ENCODE results near the gene CCBE1.

CCBE1 gene

DNA sequence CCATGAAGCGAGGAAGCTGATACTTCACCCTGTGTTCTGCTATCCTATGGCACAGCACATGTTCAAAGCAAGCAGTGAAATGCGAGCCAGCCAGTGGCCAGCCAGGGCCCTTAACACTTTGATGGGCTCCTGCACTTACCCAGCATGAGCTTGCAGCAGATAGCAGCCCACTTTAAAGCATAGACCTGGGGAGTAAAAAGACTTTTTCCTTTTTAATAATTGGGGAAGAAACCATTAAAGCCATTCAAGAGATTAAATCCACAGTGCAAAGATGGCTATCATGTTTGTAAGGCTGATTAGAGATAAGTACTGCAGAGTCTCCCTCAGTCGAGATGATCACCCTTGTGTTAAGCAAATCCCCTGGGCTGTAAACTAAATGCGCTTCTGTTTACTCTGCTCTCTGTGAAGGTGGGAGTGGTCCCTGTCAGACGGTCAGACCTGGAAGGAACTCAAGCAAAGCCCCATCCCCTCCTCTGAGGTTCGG, 15.7 kb downstream of the CCBE1 start:
- Histone ChIP-seq H3K36me3 (ENCODE audit: low read depth) (no peaks in the 10 kb centered on the region), H3K27me3 (ENCODE audit: insufficient read depth, poor library complexity, severe bottlenecking) (no peaks in the 10 kb centered on the region), H3K9me3 (ENCODE audit: severe bottlenecking) (no peaks in the 10 kb centered on the region), H3K27ac (ENCODE audit: poor library complexity, severe bottlenecking) (no peak overlapping the region), H3K4me3 (ENCODE audit: severe bottlenecking) (no peak overlapping the region), H3K4me1 (ENCODE audit: insufficient read depth, poor library complexity, severe bottlenecking) (no peaks in the 10 kb centered on the region)
- no peak for DNase-seq (ENCODE audit: low spot score)
- TF ChIP-seq CTCF (IDR thresholded peaks at IDR 0.05; ENCODE audit: poor library complexity, severe bottlenecking): no peak
- ATAC-seq (ENCODE audit: low read depth): no peak

DNA sequence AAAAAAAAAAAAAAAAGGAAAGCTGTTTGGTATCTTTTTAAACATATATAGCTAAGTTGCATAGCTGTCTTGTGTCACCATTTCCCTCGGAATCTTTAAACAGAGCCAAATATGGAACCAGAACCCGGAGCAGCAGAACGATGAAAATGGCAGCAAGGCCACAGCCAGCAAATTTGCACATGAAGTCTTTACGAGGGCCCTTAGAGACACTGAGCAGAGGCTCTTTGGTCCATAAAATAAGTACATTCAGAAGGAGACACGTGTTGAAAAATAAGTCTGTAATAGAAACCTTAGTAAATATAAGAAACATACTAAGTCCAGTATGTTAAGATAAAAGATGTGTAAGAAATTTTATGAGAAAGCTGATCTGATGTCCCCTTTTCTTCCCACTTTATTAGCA, 16.2 kb downstream of the CCBE1 start:
- H3K27me3 ChIP-seq (ENCODE audit: insufficient read depth, poor library complexity, severe bottlenecking): no peaks in the 10 kb centered on the region
- no peak for ATAC-seq (ENCODE audit: low read depth)
- no peaks in the 10 kb centered on the region for H3K4me1 ChIP-seq (ENCODE audit: insufficient read depth, poor library complexity, severe bottlenecking)
- no peak overlapping the region for H3K4me3 ChIP-seq (ENCODE audit: severe bottlenecking)
- H3K9me3 ChIP-seq (ENCODE audit: severe bottlenecking): no peaks in the 10 kb centered on the region
- no peak overlapping the region for H3K27ac ChIP-seq (ENCODE audit: poor library complexity, severe bottlenecking)
- no peaks in the 10 kb centered on the region for H3K36me3 ChIP-seq (ENCODE audit: low read depth)
- no peak for TF ChIP-seq CTCF (IDR thresholded peaks at IDR 0.05; ENCODE audit: poor library complexity, severe bottlenecking)
- no peak for DNase-seq (ENCODE audit: low spot score)

DNA sequence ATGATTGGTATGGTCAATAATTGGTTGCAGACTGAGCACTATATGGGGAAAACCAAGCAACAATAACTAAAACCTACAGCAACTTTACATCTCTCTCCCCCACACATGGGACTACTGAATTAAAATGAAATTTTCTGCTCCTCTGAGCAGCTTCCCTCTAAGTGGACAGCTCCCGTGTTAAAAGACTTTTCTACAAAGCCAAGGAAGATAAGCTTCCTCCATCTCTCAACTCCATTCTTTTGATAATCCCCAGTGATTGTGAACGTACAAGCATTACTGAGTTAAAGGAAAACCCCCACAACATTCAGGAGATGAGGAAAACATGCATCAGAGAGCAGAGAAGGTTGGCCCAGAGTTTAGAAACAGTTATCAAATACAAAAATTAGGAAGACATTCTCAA, 21.9 kb downstream of the CCBE1 start:
- TF ChIP-seq CTCF (IDR thresholded peaks at IDR 0.05; ENCODE audit: poor library complexity, severe bottlenecking): no peak
- no peak for DNase-seq (ENCODE audit: low spot score)
- H3K27ac ChIP-seq (ENCODE audit: poor library complexity, severe bottlenecking): no peak overlapping the region
- no peaks in the 10 kb centered on the region for H3K4me1 ChIP-seq (ENCODE audit: insufficient read depth, poor library complexity, severe bottlenecking)
- ATAC-seq (ENCODE audit: low read depth): no peak
- H3K4me3 ChIP-seq (ENCODE audit: severe bottlenecking): no peak overlapping the region
- H3K27me3 ChIP-seq (ENCODE audit: insufficient read depth, poor library complexity, severe bottlenecking): no peaks in the 10 kb centered on the region
- peaks cover 5% of the 10 kb centered on the region; the same call in 1 of the 2 replicates for H3K36me3 ChIP-seq (ENCODE audit: low read depth)
- H3K9me3 ChIP-seq (ENCODE audit: severe bottlenecking): no peaks in the 10 kb centered on the region

DNA sequence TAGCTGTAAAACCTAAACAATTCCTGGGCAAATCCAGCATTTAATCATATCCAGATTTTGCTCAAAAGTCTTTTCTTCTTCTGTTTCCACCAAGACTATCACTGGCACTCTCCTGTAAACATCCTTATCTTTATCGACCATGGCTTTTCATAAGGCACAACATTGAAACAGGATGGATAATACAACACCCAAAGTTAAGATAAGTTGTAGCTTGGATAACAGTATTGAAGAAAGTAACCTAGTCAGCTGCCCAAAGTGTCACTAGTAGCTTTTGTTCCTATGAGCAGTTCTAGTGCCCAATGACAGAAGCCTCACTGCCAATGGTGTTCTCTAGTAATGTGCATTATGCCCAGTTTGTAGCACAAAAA, 22.3 kb downstream of the CCBE1 start:
- no peak for TF ChIP-seq CTCF (IDR thresholded peaks at IDR 0.05; ENCODE audit: poor library complexity, severe bottlenecking)
- ATAC-seq (ENCODE audit: low read depth): no peak
- DNase-seq (ENCODE audit: low spot score): no peak
- Histone ChIP-seq H3K4me3 (ENCODE audit: severe bottlenecking) (no peak overlapping the region), H3K4me1 (ENCODE audit: insufficient read depth, poor library complexity, severe bottlenecking) (no peaks in the 10 kb centered on the region), H3K36me3 (ENCODE audit: low read depth) (peaks cover 5% of the 10 kb centered on the region; the same call in 1 of the 2 replicates), H3K27me3 (ENCODE audit: insufficient read depth, poor library complexity, severe bottlenecking) (no peaks in the 10 kb centered on the region), H3K27ac (ENCODE audit: poor library complexity, severe bottlenecking) (no peak overlapping the region), H3K9me3 (ENCODE audit: severe bottlenecking) (no peaks in the 10 kb centered on the region)

GRCh38 chr18:59674186-59674902, 22.9 kb downstream of the CCBE1 start:
- no peaks in the 10 kb centered on the region for H3K27me3 ChIP-seq (ENCODE audit: insufficient read depth, poor library complexity, severe bottlenecking)
- TF ChIP-seq CTCF (IDR thresholded peaks at IDR 0.05; ENCODE audit: poor library complexity, severe bottlenecking): no peak
- no peak overlapping the region for H3K27ac ChIP-seq (ENCODE audit: poor library complexity, severe bottlenecking)
- ATAC-seq (ENCODE audit: low read depth) (no peak), DNase-seq (ENCODE audit: low spot score) (no peak)
- H3K9me3 ChIP-seq (ENCODE audit: severe bottlenecking): no peaks in the 10 kb centered on the region
- no peak overlapping the region for H3K4me3 ChIP-seq (ENCODE audit: severe bottlenecking)
- H3K4me1 ChIP-seq (ENCODE audit: insufficient read depth, poor library complexity, severe bottlenecking): no peaks in the 10 kb centered on the region
- H3K36me3 ChIP-seq (ENCODE audit: low read depth): peaks cover 5% of the 10 kb centered on the region; the same call in 1 of the 2 replicates

Measured in RWPE2 (cell line).